ENCODE results near the gene COL24A1. TPM values are rescaled to one million over a fixed set of nuclear protein-coding genes. Genes with fewer than 3 reads are reported as not detected.

Gene COL24A1
- total and polyA plus RNA-seq, 2 donors (not counting 1 experiment from before 2014, with no cell fraction given): not detected

DNA sequence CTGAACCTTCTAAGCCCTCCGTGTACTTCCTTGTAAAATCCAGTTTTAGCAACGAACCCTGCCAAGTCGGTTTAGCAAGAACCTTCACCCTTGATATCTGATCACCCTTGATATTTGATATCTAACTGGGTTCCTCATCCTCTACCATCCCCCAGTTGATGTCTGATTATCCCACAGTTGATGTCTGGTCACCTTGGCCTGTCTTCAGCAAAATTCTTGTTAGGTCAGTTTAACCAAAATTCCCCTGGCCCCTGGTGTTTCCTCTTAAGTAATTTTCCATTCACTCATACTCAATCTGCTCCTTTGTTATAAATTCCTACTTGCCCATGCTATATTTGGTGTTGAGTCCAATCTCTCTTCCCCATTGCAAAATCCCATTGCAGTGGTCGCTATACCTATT is 333.9 kb downstream of the COL24A1 start:
- ATAC-seq (ENCODE audit: low read depth): no peak
- H2AFZ ChIP-seq (ENCODE audit: insufficient read depth, low read depth, low read length, poor library complexity, severe bottlenecking): no peak overlapping the region
- TF ChIP-seq EZH2 (IDR thresholded peaks at IDR 0.05; ENCODE audit: borderline replicate concordance, insufficient read depth, low read depth, low read length, poor library complexity, severe bottlenecking) (no peak), CTCF (IDR thresholded peaks at IDR 0.05) (no peak)

DNA sequence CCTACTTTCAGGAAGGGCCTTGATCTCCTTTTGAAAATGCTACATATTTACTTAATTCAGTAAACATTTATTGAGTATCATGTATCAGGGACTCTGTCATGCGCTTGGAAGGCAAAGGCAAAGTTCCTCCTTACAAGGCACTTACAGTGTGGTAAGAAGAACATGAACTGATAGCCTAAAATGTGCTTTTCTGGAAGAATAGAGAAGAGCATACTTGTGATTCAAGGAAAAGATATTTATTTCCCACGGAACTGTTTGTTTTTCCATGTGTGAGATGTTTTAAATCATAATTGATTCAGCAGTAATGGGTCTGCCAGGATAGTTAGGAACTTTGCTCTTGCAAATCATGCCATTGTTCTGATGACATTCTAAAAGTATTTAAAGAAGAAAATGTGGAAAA is 338.2 kb downstream of the COL24A1 start:
- POLR2A ChIA-PET: no interaction called here
- H3K9me3 ChIP-seq (ENCODE audit: control extremely low read depth in 1 of 3, control insufficient read depth in 2 of 3, insufficient read depth in 1 of 3, low read length in 2 of 3): no peaks in the 10 kb centered on the region
- H3K27ac ChIP-seq (ENCODE audit: low read length in 2 of 2): no peak overlapping the region
- no peaks in the 10 kb centered on the region for H3K4me1 ChIP-seq (ENCODE audit: control insufficient read depth in 2 of 2, insufficient read depth in 2 of 2, low read length in 2 of 2)
- intact Hi-C loops (cut with micrococcal nuclease): no loop called here
- Mint-ChIP-seq H3K4me3 (no peak overlapping the region), H3K27ac (no peak overlapping the region), H3K27me3 (no peaks in the 10 kb centered on the region), H3K9me3 (ENCODE audit: insufficient read depth) (no peaks in the 10 kb centered on the region), H3K4me1 (no peaks in the 10 kb centered on the region)
- no peaks in the 10 kb centered on the region for H4K20me1 ChIP-seq (ENCODE audit: control insufficient read depth, insufficient read depth, low read length, poor library complexity, severe bottlenecking)
- H3K4me2 ChIP-seq (replicated peaks; ENCODE audit: low read depth, low read length, poor library complexity, severe bottlenecking): no peak overlapping the region
- H3K79me2 ChIP-seq (ENCODE audit: control insufficient read depth, insufficient read depth, low read length): no peaks in the 10 kb centered on the region
- H2AFZ ChIP-seq (ENCODE audit: insufficient read depth, low read depth, low read length, poor library complexity, severe bottlenecking): no peak overlapping the region
- no peak overlapping the region for H3K4me3 ChIP-seq (ENCODE audit: control extremely low read depth in 1 of 5, extremely low read depth in 1 of 5, insufficient read depth in 1 of 5, low read depth in 2 of 5, low read length in 4 of 5)
- ATAC-seq (ENCODE audit: low read depth): no peak
- TF ChIP-seq EZH2 (IDR thresholded peaks at IDR 0.05; ENCODE audit: borderline replicate concordance, insufficient read depth, low read depth, low read length, poor library complexity, severe bottlenecking): no peak
- TF ChIP-seq CTCF (IDR thresholded peaks at IDR 0.05): no peak
- DNase-seq: no peak
- H3K36me3 ChIP-seq (replicated peaks in 1 of 2; ENCODE audit: control extremely low read depth in 1 of 2, control insufficient read depth in 1 of 2, extremely low read depth in 1 of 2, insufficient read depth in 2 of 2, low read length in 1 of 2): no peaks in the 10 kb centered on the region
- CTCF ChIA-PET: no interaction called here
- H3K27me3 ChIP-seq (replicated peaks in 1 of 4; ENCODE audit: control extremely low read depth in 1 of 4, control insufficient read depth in 3 of 4, insufficient read depth in 4 of 4, low read length in 3 of 4): no peaks in the 10 kb centered on the region
- WGBS (ENCODE audit: insufficient coverage): 100% methylated on average over 1 of the region's 2 CpGs
- no peak overlapping the region for H3K9ac ChIP-seq (ENCODE audit: low read length)

More for the DNA sequence above, 333.9 kb downstream of the COL24A1 start:
- Histone ChIP-seq H3K36me3 (replicated peaks in 1 of 2; ENCODE audit: control extremely low read depth in 1 of 2, control insufficient read depth in 1 of 2, extremely low read depth in 1 of 2, insufficient read depth in 2 of 2, low read length in 1 of 2) (no peaks in the 10 kb centered on the region), H4K20me1 (ENCODE audit: control insufficient read depth, insufficient read depth, low read length, poor library complexity, severe bottlenecking) (no peaks in the 10 kb centered on the region), H3K9ac (ENCODE audit: low read length) (no peak overlapping the region), H3K4me3 (ENCODE audit: control extremely low read depth in 1 of 5, extremely low read depth in 1 of 5, insufficient read depth in 1 of 5, low read depth in 2 of 5, low read length in 4 of 5) (no peak overlapping the region), H3K79me2 (ENCODE audit: control insufficient read depth, insufficient read depth, low read length) (no peaks in the 10 kb centered on the region), H3K9me3 (ENCODE audit: control extremely low read depth in 1 of 3, control insufficient read depth in 2 of 3, insufficient read depth in 1 of 3, low read length in 2 of 3) (no peaks in the 10 kb centered on the region), H3K27me3 (replicated peaks in 1 of 4; ENCODE audit: control extremely low read depth in 1 of 4, control insufficient read depth in 3 of 4, insufficient read depth in 4 of 4, low read length in 3 of 4) (no peaks in the 10 kb centered on the region), H3K27ac (ENCODE audit: low read length in 2 of 2) (no peak overlapping the region), H3K4me1 (ENCODE audit: control insufficient read depth in 2 of 2, insufficient read depth in 2 of 2, low read length in 2 of 2) (no peaks in the 10 kb centered on the region), H3K4me2 (replicated peaks; ENCODE audit: low read depth, low read length, poor library complexity, severe bottlenecking) (no peak overlapping the region)
- Mint-ChIP-seq H3K27me3 (no peaks in the 10 kb centered on the region), H3K9me3 (ENCODE audit: insufficient read depth) (no peaks in the 10 kb centered on the region), H3K4me3 (no peak overlapping the region), H3K4me1 (no peaks in the 10 kb centered on the region), H3K27ac (no peak overlapping the region)
- intact Hi-C loops (cut with micrococcal nuclease): no loop called here
- DNase-seq: no peak
- ChIA-PET CTCF (no interaction called here), POLR2A (no interaction called here)
- WGBS (ENCODE audit: insufficient coverage): 94% methylated on average over 2 of the region's 4 CpGs
